ENCODE data around the gene ACSS1.

- TF ChIP-seq, protein P1, sequence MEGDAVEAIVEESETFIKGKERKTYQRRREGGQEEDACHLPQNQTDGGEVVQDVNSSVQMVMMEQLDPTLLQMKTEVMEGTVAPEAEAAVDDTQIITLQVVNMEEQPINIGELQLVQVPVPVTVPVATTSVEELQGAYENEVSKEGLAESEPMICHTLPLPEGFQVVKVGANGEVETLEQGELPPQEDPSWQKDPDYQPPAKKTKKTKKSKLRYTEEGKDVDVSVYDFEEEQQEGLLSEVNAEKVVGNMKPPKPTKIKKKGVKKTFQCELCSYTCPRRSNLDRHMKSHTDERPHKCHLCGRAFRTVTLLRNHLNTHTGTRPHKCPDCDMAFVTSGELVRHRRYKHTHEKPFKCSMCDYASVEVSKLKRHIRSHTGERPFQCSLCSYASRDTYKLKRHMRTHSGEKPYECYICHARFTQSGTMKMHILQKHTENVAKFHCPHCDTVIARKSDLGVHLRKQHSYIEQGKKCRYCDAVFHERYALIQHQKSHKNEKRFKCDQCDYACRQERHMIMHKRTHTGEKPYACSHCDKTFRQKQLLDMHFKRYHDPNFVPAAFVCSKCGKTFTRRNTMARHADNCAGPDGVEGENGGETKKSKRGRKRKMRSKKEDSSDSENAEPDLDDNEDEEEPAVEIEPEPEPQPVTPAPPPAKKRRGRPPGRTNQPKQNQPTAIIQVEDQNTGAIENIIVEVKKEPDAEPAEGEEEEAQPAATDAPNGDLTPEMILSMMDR (IDR thresholded peaks at IDR 0.05) = no peak
- no peak for TF ChIP-seq EZH2 (IDR thresholded peaks at IDR 0.05)
Measured at GRCh38 chr20:24993337-24994185, 64.4 kb downstream of the ACSS1 start.

Measured in neural progenitor cell (in vitro differentiated cells).